HG02840 (cell line): ENCODE measurements around the gene BDH2.

Experiments used
- ATAC-seq: cut with Tn5 transposase; IDR thresholded peaks from one replicate; pipeline ENCODE4 v1.9.1; 2021; ENCODE audit warnings: mild to moderate bottlenecking, moderate library complexity, moderate number of reproducible peaks; ENCODE audit not compliant: unreplicated experiment, low FRiP score

Gene BDH2

DNA sequence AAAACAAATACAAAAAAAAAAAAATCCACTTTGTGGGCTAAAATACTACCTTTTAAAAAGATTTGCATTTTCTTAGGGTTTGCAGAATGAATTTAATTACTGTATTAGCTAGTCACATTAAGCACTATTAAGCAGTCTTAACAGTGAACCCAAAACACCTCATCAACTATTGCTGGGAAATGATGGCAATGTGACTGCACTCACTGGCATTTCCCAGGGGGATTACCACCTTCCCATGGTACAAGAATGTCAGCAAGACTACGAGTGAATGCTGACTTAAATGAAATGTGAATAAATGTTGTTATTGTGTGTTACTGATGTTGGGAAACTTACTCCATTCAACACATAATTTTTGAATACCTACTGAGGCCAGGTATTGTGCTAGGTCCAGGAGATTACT lies 13.1 kb downstream of the BDH2 start:
- no peak for ATAC-seq

DNA sequence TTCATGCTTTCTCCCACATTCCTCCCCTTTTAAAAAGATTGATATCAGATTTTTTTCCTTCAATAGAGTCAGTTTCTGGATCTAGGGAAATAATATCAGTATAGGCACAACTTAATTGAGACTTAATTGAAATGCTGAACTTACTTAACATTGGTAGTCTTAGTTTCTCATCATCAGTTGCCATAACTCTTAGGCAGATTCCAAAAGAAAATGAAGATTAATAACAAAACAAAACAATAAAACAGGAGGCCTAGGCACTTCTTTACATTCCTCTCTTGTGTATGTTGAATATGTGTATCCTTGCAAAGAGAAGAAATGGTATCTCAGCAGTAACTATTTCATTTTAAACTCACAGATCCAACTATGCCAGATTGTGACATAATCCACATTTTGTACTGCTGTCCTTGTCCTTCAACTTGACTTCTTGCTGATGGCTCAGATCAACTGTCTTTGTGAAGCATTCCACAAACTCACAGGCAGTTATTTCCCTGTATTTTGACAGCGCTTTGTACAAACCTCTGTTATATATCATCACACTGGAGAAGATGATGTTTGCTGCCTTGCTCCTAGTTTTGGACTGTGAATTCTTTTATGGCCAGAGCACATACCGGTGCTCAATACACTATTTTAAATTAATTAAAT lies 14.0 kb downstream of the BDH2 start:
- ATAC-seq = no peak

DNA sequence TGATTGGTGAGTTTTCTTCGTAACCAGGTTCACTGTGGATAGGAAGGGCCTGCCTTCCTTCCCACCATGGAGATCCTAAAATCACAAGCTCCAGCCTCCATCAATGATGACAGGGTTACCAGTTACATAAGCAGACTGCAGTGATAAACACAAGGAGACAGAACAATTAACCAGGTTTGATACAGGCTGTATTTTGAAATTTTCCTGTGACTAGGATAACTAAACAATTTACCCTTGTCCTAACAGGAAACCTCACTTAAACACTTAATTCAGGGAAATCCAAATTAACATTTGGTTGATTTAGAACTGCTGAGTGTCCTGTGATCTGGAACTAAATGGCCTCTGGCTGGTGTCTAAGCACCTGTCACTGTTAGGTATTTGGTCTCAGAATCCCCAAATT lies 20.0 kb downstream of the BDH2 start:
- ATAC-seq = no peak

DNA sequence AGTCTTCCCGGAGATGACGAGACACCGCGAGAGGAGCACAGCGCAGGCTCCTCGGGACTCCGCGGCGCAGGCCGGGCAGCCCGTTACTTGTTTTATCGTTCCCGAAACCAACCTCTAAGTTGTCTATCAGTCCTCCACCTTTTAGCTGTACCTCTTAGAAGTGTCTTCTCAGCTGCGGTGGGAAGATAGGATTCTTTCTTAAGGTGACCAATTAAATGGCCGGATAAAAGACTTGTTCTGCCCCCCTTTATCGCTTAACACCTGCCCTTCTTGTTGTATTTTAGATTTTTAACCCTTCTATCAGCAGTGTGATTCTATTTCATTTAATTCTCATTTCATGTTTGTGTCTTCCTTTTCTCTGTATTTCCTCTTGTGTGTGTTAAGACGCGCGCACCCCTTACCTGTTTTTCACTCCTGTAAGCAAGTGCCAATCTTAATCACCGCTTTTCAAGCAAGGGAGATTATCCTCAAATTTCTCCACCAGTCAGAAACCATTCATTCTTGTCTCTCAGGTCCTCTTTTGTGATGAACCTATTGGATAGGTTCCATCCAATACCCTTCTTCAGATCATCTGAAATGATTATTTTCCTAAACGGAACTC lies 22.8 kb downstream of the BDH2 start, which contains the start of gene SLC9B2:
TSS of gene SLC9B2 (minus strand) at position 15 of the 601 bp plus-strand sequence. CDS start 9,211 bp downstream, outside the sequence.
- peak; percentile 48 for ATAC-seq

DNA sequence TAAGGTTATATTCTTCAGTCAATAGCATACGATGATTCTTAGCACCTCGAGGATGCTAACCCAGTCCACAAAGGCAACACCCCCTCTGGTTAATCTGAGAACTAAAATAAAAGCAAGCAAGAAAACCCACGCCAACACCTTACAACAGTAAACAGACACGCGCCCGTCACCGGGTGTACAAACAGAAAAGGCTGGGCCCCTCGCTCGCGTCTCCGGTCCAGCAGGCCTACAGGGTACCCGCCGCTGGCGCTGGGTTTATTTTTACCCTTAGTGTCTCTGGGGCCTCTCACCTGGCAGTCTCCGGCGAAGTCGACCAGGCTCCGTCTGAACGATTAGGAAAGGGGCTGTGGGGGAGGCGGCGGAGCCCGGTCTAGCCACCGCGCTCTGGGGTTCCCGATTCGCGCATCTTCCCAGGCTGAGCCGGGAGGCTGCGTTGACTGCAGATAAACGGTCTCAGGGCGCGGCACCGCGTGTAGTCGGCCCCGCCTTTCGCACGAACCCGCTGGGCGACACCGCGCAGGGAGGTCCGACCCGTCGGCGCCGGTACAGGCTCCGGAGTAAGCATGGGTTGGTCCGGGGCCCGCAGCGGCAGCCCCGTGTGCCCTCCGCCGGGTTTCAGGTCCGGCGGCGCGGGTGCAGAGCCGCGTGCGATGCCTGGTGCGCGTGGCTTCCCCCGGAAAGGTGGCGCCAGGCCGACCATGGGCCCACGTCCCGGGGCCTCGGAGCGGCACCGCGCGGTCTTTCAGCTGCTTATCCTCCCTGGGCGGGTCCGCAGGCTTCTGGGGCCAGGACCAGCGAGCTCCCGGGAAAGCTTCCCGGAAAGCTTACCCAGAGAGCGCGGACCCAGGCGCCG lies 23.5 kb downstream of the BDH2 start:
- peak; percentile 50 for ATAC-seq

DNA sequence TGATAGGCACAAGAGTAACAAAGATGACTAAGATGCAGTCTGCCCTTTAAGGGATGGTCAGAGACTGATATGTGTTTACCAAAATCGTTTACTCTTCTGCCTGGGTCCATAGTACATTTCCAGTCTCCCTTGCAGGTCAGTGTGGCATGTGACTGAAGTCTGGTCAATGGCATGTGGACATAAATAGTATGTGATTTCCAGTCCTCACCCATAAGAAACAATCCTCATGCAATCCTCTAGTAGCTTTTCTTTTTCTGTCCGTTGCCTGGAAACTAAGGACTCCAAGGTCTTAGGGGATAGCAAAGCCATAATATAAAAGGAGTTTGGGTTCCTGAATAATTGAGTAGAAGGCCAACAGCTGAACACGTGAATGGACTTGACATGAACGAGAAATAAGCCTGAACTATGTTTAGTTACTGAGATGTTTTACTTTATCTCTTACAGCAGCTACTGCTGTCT lies 24.2 kb downstream of the BDH2 start:
- ATAC-seq = no peak

DNA sequence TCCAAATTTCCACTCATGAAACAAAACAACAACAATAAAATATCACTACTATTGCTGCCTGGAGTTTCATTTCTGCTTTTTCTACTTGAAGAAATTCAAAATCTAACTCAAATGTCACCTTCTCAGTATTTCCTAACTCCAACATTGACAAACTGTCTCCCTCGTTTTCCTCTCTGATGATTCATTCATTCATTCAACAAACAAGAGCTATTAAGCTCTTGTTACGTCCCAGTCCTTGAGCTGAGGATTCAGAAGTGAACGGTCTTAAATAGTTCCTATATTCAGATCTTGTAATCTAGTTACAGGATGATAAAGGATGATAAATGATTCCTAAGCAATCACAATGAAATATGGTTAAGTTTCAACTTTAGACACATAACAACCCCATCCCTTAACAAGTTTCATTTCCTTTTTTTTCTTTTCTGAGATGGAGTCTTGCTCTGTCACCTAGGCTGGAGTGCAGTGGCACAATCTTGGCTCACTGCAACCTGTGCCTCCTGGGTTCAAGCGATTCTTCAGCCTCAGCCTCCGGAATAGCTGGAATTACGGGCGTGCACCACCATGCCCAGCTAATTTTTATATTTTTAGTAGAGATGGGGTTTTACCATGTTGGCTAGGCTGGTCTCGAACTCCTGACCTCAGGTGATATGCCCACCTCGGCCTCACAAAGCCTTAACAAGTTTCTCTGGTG lies 24.7 kb downstream of the BDH2 start:
- ATAC-seq = peak; percentile 42

DNA sequence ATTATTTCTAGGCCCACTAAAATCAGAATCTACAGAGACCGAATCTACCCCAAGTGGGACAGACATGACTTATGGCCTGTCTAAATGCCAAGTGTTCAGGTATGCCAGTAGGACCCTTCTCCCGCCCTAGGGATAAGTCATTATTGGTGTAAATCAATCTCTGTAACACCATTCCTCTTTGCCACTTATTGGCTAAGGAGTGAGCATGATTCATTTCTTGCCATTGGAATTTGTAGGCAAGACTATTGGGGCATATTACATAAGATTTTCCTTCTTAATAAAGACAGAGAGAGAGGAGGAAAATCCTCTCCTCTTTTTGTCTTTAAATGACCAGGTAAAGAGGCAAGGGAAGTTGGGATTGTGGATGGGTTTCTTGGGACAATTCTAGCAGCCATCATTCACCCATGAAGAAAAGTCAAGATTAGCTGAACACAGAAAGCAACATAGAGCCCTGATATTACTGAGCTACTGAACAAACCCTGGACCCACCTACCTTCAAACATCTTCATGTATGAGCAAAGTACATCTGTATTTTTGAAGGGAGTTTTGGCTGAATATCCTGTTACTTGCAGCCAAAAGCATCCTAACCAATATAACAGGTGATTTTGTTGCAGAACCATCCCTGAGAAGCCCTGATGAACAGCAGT lies 25.7 kb downstream of the BDH2 start:
- ATAC-seq = no peak

DNA sequence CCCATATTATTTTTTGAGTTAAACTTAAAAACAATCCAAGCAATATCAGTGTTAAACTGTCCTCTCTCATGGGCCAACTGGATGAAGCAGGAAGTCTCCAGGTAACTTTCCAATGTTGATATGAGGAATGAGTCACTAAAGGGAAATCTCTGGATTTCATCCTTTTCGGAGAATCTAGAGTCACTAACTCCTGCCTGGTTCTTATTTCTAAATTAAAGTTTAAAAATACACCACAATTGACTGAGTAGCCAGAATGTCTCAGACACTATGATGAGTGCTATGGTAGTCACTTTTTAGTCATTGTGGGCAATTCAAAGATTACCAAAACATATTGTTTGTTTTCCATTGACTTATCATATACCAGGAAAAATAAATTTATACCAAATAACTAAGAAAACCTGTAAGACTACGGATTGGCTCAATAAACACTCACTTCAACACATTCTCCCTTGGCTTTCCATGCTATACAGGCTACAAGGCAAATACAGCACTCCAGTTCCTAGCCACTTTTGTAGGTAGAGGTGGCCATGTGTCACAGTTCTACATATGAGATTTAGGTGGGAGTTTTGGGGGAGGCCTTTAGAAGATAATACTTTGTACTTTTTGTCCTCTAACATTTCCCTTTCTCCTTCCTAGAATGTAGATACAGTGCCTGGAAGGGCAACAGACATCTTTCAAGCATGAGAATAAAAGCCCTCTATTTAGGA lies 31.6 kb downstream of the BDH2 start:
- ATAC-seq = no peak

DNA sequence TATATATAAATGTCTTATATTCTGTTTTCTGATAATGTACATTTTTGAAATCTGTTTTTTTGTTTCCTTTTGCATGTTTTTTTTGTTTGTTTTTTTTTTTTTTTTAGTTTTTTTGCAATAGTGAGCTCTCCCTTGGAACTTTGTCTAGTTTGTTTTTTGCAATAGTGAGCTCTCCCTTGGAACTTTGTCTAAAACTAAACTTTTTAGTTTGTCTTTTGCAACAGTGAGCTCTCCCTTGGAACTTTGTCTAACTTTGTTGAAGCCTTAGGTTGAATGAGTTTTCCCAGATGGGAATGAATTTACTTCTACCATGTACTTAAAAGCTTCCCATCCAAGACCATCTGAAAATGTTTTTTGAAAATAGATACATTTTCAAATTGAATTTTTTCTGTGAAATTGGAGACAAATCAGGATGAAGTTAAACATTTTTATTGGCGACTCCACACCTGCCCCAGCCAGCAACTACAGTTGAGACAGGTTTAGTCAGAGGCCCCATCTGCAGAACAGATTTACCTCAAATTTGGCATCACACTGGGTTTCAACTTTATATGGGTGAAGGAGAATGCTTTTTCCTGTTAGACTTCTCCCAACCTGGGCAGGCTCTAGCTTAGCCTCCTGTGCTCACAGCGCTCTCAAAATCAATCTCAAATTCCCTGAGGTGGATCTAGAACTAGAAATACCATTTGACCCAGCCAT lies 39.0 kb downstream of the BDH2 start:
- no peak for ATAC-seq

DNA sequence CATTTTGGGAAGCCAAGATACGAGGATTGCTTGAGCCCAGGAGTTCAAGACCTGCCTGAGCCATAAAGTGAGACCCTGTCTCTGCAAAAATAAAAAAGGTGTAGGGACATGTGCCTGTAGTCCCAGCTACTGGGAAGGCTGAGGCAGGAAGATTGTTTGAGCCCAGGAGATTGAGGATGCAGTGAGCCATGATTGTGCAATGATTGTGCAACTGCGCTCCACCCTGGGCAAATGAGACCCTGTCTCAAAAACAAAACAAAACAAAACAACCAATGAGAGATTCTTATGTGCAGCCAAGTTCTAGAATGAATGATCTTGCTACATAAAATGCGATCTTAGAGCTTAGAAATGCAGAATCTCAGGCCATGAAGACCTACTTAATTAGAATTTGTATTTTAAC lies 45.6 kb downstream of the BDH2 start:
- ATAC-seq = no peak

DNA sequence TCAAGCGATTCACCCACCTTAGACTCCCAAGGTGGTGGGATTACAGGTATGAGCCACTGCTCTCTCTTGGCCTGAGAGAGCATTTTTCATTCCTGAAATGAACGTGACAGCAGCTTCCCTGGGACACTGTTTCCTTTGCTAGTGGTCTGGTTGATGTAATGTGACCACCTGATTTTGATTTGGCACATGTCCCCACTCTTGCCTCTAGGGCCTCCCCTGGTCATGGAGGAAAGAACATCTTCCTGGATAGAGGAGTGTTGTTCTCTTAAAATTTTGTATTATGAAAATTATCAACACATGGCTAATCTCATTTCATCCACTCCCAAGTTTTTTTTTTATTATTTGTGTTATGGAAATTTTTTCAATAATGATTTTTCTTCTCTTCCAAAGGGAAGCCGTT lies 46.9 kb downstream of the BDH2 start:
- no peak for ATAC-seq

DNA sequence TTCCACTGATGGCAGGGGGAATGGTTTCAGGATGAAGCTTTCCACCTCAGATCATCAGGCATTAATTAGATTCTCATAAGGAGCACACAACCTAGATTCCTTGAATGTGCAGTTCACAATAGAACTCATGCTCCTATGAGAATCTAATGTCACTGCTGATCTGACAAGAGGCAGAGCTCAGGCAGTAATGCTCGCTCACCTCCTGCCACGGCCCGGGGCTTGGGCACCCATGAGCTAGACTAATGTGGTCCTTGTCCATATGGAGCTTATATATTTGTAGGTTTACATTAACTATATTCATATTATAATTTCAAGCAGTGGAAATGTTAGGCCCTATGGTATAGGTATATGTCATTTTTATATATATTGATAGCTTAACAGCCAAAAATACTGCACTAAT lies 47.5 kb downstream of the BDH2 start:
- no peak for ATAC-seq

DNA sequence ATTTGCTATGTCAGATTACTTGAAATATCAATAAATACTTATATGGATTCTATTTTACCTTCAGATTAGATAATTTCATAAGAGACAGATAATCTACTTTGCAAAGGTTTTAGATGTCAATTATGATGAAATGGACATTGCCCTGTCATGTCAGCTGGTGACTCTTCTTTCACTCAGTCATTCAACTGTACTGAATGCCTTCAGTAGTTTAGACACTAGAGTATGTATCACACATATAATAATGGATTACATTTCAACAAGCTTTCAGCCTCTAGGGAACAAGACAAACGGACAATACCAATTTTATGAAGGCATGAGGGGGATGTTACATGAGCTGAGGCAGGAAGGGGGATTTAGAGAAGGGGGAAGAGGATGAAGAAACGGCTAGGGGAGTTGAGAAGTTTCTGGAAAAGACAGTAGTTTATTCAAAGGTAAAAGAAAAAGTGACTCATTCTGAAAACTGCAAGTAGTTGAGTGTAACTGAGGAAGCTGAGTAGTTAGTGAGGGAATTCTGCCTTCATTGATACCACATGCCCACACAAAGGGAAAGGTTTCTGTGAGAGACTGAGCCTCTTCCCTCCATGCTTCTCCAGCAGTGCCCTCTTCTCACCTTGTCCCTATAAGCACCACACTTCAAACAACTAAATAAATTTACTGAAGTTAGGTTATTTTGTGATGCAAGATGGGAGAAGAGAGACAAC lies 48.7 kb downstream of the BDH2 start:
- no peak for ATAC-seq

DNA sequence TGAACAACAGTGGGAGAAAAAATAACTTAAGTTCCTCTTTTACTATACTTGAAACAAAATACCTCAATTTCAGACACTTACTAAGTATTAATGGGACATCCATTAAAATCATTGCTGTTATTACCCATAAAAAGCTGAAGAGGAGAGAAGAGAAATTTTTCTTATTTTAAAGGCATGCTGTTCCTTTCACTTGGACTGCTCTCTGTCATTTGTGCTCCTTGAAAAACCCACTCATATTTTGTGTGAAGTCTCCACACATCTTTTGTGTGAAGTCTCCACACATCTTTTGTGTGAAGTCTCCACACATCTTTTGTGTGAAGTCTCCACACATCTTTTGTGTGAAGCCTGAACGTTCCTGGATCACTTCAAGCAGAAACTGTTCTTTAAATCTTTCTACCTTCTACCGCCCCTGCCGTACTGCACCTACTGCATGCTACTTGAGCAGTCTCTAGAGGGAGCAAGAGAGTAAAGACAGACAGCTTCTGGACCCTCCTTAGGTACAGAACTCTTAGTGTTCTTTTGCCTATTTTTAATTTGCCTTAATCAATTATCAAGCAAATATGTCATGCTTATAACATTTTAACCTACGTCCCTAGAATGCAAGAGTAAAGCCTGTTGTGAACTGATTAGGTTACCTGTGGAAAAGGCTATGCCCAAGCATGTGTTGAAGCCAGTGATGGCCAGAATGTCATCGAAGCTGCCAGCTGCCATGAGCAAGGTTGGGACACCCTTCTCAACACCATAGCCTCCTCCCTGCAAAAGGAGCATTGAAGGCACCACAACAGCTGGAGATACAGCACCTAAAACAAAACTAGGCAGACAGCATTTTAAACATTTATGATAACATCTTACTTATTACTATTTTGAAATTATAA lies 53.0 kb downstream of the BDH2 start:
- ATAC-seq = peak; percentile 70

DNA sequence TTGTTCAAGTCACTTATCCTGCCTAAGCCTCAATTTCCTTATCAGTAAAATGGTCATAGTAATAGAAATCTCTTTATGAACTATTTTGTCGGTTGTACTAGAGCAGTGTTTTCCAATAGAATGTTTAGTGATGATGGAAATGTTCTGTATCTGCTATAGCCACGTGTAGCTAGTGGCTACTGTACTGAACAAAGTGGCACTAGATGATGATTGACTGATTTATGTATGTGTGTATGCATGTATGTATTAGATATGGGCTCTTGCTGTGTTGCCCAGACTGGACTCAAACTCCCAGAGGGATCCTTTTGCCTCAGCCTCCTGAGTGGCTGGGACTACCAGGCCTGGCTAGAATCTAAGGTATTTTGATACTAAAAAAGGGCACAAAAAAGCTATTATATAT lies 55.5 kb downstream of the BDH2 start:
- no peak for ATAC-seq

DNA sequence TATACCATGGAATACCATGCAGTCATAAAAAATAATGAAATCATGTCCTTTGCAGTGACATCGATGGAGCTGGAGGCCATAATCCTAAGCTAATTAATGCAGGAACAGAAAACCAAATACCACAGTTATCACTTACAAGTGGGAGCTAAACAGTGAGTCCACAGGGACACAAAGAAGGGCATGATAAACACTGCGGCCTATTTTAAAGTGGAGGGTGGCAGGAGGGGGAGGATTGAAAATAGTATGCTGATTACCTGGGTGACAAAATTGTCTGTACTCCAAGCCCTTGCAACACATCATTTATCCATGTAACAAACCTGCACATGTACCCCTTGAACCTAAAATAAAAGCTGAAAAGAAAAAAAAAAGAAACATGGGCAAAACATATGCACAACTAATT lies 63.5 kb downstream of the BDH2 start:
- no peak for ATAC-seq

DNA sequence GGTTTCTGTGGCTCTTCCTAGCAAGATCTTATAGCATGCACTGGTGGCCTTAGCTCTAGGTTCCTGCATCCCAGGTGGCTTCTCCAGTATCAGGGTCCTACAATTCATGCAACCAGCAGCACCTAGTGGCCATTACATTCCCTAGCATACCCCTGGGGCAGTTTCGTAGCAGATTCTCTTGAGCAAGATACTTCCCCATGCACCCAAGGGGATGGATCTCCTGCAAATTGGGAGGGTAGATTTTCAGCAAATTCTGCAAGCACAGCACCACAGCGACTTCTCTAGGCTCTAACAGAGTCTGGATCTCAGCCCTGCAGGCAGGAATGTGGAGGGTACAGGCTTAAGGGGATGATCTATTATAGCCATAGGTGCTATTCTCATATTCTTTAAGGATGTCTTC lies 67.1 kb downstream of the BDH2 start:
- ATAC-seq = no peak
